WTC11 (cell line): ENCODE data around the gene COG5. TPM values are rescaled to one million over a fixed set of nuclear protein-coding genes. Genes with fewer than 3 reads are reported as not detected.

Source experiments
- ATAC-seq: fragments of 200-7000 bp; cut with Tn5 transposase; 2 replicates; pipeline ENCODE4 v1.10.0; 2021; ENCODE audit warnings: mild to moderate bottlenecking, moderate library complexity
- CTCF ChIA-PET: fragments of 300-600 bp; sonication (Branson Sonifier 250); formaldehyde crosslinking; loops from one replicate; lab custom pipeline; 2021; ENCODE audit warnings: antibody characterized with exemption; lab: Charles Lee
- POLR2A ChIA-PET: fragments of 350-600 bp; sonication (Branson Sonifier 250); formaldehyde crosslinking; loops from one replicate; lab custom pipeline; 2021; ENCODE audit warnings: antibody characterized with exemption; lab: Charles Lee
- DNase-seq: peaks from one replicate; pipeline ENCODE4 v3.0.0; 2021; ENCODE audit warnings: low spot score
- H3K27ac Mint-ChIP-seq: 2 replicates; pipeline ENCODE4 v1.8.0; 2021; ENCODE audit warnings: mixed read lengths
- H3K27me3 Mint-ChIP-seq: 2 replicates; pipeline ENCODE4 v1.8.0; 2021; ENCODE audit warnings: low read depth, mild to moderate bottlenecking, moderate library complexity, mixed read lengths
- H3K36me3 Mint-ChIP-seq: 2 replicates; pipeline ENCODE4 v1.8.0; 2021; ENCODE audit warnings: mixed read lengths
- H3K4me1 Mint-ChIP-seq: 2 replicates; pipeline ENCODE4 v1.8.0; 2022; ENCODE audit warnings: mixed read lengths
- H3K4me3 Mint-ChIP-seq: 2 replicates; pipeline ENCODE4 v1.8.0; 2021; ENCODE audit warnings: mild to moderate bottlenecking, moderate library complexity, mixed read lengths
- H3K9me3 Mint-ChIP-seq: 2 replicates; pipeline ENCODE4 v1.8.0; 2021; ENCODE audit warnings: mixed read lengths
- ARID4B ChIP-seq: sonication (generic); formaldehyde crosslinking; IDR thresholded peaks from 2 replicates; pipeline ENCODE4 v1.8.0; 2023; ENCODE audit warnings: missing genetic modification reagents, mild to moderate bottlenecking, borderline replicate concordance
- ATF1 ChIP-seq: sonication (generic); formaldehyde crosslinking; IDR thresholded peaks from 2 replicates; pipeline ENCODE4 v1.8.1; 2023; ENCODE audit warnings: mild to moderate bottlenecking, moderate library complexity, missing genetic modification reagents
- CREM ChIP-seq: sonication (generic); formaldehyde crosslinking; IDR thresholded peaks from 2 replicates; pipeline ENCODE4 v1.8.1; 2022; ENCODE audit warnings: mild to moderate bottlenecking, missing genetic modification reagents, moderate library complexity
- ETV6 ChIP-seq: sonication (generic); formaldehyde crosslinking; IDR thresholded peaks from 2 replicates; pipeline ENCODE4 v1.8.1; 2022; ENCODE audit warnings: mild to moderate bottlenecking, missing genetic modification reagents
- FOXJ3 ChIP-seq: sonication (generic); formaldehyde crosslinking; IDR thresholded peaks from 2 replicates; pipeline ENCODE4 v1.9.0; 2021; ENCODE audit warnings: missing genetic modification reagents, mild to moderate bottlenecking, borderline replicate concordance
- FOXP4 ChIP-seq: sonication (generic); formaldehyde crosslinking; IDR thresholded peaks from 2 replicates; pipeline ENCODE4 v1.8.0; 2022; ENCODE audit warnings: mild to moderate bottlenecking, missing genetic modification reagents
- GRHL2 ChIP-seq: fragments of 250-450 bp; sonication (Bioruptor Pico); IDR thresholded peaks from 2 replicates; pipeline ENCODE4 v1.8.0; 2022; ENCODE audit warnings: mild to moderate bottlenecking, moderate library complexity; ENCODE audit not compliant: insufficient replicate concordance, severe bottlenecking
- NR1H2 ChIP-seq: sonication (generic); formaldehyde crosslinking; IDR thresholded peaks from 2 replicates; pipeline ENCODE4 v1.9.0; 2021; ENCODE audit warnings: mild to moderate bottlenecking, moderate library complexity, missing genetic modification reagents
- NR3C1 ChIP-seq: sonication (generic); formaldehyde crosslinking; conservative IDR thresholded peaks from 2 replicates; pipeline ENCODE4 v1.8.1; 2023; ENCODE audit warnings: low read depth, mild to moderate bottlenecking, missing genetic modification reagents
- RORB ChIP-seq: fragments of 250-450 bp; sonication (Bioruptor Pico); IDR thresholded peaks from 2 replicates; pipeline ENCODE4 v1.9.0; 2021; ENCODE audit warnings: mild to moderate bottlenecking
- SMAD4 ChIP-seq: sonication (generic); formaldehyde crosslinking; IDR thresholded peaks from 2 replicates; pipeline ENCODE4 v1.8.0; 2022; ENCODE audit warnings: mild to moderate bottlenecking, missing genetic modification reagents
- TEAD4 ChIP-seq: sonication (generic); formaldehyde crosslinking; IDR thresholded peaks from 2 replicates; pipeline ENCODE4 v1.8.0; 2022; ENCODE audit warnings: mild to moderate bottlenecking, missing genetic modification reagents
- ZBTB43 ChIP-seq: sonication (generic); formaldehyde crosslinking; IDR thresholded peaks from 2 replicates; pipeline ENCODE4 v1.8.1; 2023; ENCODE audit warnings: mild to moderate bottlenecking, missing genetic modification reagents
- ZNF219 ChIP-seq: sonication (generic); formaldehyde crosslinking; IDR thresholded peaks from 2 replicates; pipeline ENCODE4 v1.8.0; 2023; ENCODE audit warnings: missing genetic modification reagents, mild to moderate bottlenecking, borderline replicate concordance
- ZNF232 ChIP-seq: sonication (generic); formaldehyde crosslinking; IDR thresholded peaks from 2 replicates; pipeline ENCODE4 v1.8.0; 2022; ENCODE audit warnings: mild to moderate bottlenecking, missing genetic modification reagents
- total RNA-seq: library from RNA; stranded (reverse); gene quantifications from 3 replicates; pipeline ENCODE4 v1.2.3, GENCODE V29; 2021
- TF ChIP-seq, protein P1 (sequence below): fragments of 250-450 bp; sonication (Bioruptor Pico); IDR thresholded peaks from 2 replicates; pipeline ENCODE4 v1.9.0; 2021; ENCODE audit warnings: mild to moderate bottlenecking, borderline replicate concordance
- TF ChIP-seq, protein P2 (sequence below): sonication (generic); formaldehyde crosslinking; IDR thresholded peaks from 2 replicates; pipeline ENCODE4 v1.8.1; 2022; ENCODE audit warnings: mild to moderate bottlenecking, missing genetic modification reagents, moderate library complexity, borderline replicate concordance
- TF ChIP-seq, protein P3 (sequence below): sonication (generic); formaldehyde crosslinking; IDR thresholded peaks from 2 replicates; pipeline ENCODE4 v1.8.1; 2023; ENCODE audit warnings: mild to moderate bottlenecking, missing genetic modification reagents, moderate library complexity
- TF ChIP-seq, protein P4 (sequence below): fragments of 250-450 bp; sonication (Bioruptor Pico); conservative IDR thresholded peaks from 2 replicates; pipeline ENCODE4 v1.9.0; 2021; ENCODE audit warnings: mild to moderate bottlenecking

COG5 gene
- total RNA-seq, 1 experiment from 2014 or later: 23.8 TPM

DNA sequence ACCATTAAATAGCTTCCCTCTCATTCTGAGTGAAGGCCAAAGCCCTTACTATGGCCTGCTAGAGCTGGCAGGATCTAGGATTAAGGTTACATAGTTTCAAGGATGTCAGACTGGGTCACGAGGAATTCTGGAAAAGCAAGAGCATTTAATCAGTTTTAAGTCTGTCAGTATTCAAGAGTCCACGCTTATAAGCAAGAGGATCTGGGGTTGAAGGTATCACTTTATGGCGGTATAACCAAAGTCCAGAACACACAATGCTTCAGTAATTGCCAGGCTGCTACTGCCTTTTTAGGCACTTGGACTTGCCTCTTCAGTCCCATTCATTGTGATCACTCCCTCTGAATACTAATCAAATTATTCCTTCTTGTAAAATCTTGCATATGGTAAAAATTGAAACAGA is 293.9 kb downstream of the COG5 start (continued):
- TF ChIP-seq, protein P1, sequence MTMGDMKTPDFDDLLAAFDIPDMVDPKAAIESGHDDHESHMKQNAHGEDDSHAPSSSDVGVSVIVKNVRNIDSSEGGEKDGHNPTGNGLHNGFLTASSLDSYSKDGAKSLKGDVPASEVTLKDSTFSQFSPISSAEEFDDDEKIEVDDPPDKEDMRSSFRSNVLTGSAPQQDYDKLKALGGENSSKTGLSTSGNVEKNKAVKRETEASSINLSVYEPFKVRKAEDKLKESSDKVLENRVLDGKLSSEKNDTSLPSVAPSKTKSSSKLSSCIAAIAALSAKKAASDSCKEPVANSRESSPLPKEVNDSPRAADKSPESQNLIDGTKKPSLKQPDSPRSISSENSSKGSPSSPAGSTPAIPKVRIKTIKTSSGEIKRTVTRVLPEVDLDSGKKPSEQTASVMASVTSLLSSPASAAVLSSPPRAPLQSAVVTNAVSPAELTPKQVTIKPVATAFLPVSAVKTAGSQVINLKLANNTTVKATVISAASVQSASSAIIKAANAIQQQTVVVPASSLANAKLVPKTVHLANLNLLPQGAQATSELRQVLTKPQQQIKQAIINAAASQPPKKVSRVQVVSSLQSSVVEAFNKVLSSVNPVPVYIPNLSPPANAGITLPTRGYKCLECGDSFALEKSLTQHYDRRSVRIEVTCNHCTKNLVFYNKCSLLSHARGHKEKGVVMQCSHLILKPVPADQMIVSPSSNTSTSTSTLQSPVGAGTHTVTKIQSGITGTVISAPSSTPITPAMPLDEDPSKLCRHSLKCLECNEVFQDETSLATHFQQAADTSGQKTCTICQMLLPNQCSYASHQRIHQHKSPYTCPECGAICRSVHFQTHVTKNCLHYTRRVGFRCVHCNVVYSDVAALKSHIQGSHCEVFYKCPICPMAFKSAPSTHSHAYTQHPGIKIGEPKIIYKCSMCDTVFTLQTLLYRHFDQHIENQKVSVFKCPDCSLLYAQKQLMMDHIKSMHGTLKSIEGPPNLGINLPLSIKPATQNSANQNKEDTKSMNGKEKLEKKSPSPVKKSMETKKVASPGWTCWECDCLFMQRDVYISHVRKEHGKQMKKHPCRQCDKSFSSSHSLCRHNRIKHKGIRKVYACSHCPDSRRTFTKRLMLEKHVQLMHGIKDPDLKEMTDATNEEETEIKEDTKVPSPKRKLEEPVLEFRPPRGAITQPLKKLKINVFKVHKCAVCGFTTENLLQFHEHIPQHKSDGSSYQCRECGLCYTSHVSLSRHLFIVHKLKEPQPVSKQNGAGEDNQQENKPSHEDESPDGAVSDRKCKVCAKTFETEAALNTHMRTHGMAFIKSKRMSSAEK (CRISPR knock-in tag): no peak
- TF ChIP-seq ZNF219 (CRISPR knock-in tag): no peak
- TF ChIP-seq, all 79 proteins: peak for 0

- no peak for DNase-seq
- no peak overlapping the region for H3K27ac Mint-ChIP-seq
- H3K4me3 Mint-ChIP-seq: no peak overlapping the region
- no peaks in the 10 kb centered on the region for H3K4me1 Mint-ChIP-seq
- H3K9me3 Mint-ChIP-seq: no peaks in the 10 kb centered on the region
- POLR2A ChIA-PET: no interaction called here
- no peaks in the 10 kb centered on the region for H3K27me3 Mint-ChIP-seq
- H3K36me3 Mint-ChIP-seq: peaks cover 10% of the 10 kb centered on the region; the same call in 1 of the 2 replicates
- no peak for ATAC-seq
- CTCF ChIA-PET: no interaction called here
- TF ChIP-seq ETV6 (CRISPR knock-in tag) (no peak), ARID4B (no peak), ZBTB43 (CRISPR knock-in tag) (no peak), TEAD4 (no peak), ZNF232 (CRISPR knock-in tag) (no peak), NR3C1 (CRISPR knock-in tag) (no peak), NR1H2 (CRISPR knock-in tag) (no peak), FOXP4 (CRISPR knock-in tag) (no peak), SMAD4 (no peak), ATF1 (CRISPR knock-in tag) (no peak), CREM (CRISPR knock-in tag) (no peak), FOXJ3 (CRISPR knock-in tag) (no peak), GRHL2 (CRISPR knock-in tag) (no peak), RORB (no peak)
- TF ChIP-seq, protein P2, sequence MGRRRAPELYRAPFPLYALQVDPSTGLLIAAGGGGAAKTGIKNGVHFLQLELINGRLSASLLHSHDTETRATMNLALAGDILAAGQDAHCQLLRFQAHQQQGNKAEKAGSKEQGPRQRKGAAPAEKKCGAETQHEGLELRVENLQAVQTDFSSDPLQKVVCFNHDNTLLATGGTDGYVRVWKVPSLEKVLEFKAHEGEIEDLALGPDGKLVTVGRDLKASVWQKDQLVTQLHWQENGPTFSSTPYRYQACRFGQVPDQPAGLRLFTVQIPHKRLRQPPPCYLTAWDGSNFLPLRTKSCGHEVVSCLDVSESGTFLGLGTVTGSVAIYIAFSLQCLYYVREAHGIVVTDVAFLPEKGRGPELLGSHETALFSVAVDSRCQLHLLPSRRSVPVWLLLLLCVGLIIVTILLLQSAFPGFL: no peak
- TF ChIP-seq, protein P3, sequence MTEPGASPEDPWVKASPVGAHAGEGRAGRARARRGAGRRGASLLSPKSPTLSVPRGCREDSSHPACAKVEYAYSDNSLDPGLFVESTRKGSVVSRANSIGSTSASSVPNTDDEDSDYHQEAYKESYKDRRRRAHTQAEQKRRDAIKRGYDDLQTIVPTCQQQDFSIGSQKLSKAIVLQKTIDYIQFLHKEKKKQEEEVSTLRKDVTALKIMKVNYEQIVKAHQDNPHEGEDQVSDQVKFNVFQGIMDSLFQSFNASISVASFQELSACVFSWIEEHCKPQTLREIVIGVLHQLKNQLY: no peak
- TF ChIP-seq, protein P4, sequence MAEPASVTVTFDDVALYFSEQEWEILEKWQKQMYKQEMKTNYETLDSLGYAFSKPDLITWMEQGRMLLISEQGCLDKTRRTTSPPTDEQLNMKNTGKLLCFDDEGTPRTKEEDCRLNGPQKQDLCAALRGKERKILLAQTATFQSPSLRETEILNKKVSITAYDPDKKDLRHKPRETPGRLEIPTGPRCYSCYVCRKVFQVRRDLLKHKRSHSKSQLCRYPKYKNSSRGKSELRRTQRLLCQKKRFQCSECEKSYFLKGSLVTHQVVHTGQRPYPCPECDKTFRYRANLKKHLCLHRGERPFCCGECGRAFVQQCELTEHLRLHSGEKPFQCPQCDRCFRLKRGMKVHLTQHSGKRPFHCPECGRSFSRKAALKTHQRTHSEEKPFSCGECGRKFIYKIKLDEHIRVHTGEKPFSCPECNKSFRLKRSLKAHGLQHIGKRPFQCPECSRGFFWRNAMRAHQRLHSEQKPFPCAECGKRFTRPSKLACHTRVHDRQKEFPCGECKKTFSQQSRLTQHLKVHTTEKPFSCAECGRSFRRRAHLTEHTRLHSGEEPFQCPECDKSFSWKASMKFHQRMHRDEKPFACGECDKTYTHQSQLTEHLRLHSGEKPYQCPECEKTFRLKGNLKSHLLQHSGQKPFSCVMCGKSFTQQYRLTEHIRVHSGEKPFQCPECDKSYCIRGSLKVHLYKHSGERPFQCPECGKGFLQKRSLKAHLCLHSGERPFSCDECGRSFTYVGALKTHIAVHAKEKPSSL (CRISPR knock-in tag): no peak
Measured at GRCh38 chr7:107268594-107268993, 295.1 kb downstream of the COG5 start.
